NCI-H128 (cell line): ENCODE measurements around the gene DEFB123.
"Not testable (repeated sequence)": the region's sequence is repeated elsewhere in the genome, so short reads cannot be mapped to it uniquely, and the experiment has no call there.

Experiments used
- DNase-seq: peaks from one replicate; lab custom pipeline; 2025; ENCODE audit not compliant: unreplicated experiment; lab: John Stamatoyannopoulos, UW

DEFB123 gene

GRCh38 chr20:31440012-31440659, at the start of gene DEFB123:
Gene DEFB123, plus strand, starts transcription at chr20:31440632. Its CDS starts 67 bp downstream, at chr20:31440699.
- DNase-seq, result no peak

- no peak for DNase-seq
These were observed 47.6 kb upstream of the DEFB123 start for GRCh38 chr20:31392836-31393235.

GRCh38 chr20:31394900-31395299, 45.5 kb upstream of the DEFB123 start:
- no peak for DNase-seq

- DNase-seq, result no peak
These were observed 36.5 kb upstream of the DEFB123 start for GRCh38 chr20:31403886-31404285.

GRCh38 chr20:31406115-31406514, 34.3 kb upstream of the DEFB123 start, which contains the start of gene DEFB121:
Gene DEFB121, minus strand, starts transcription at chr20:31406215. Its CDS starts 63 bp downstream, at chr20:31406152.
- no peak for DNase-seq

GRCh38 chr20:31410011-31410410, 30.4 kb upstream of the DEFB123 start:
- DNase-seq, result no peak

GRCh38 chr20:31414381-31414780, 26.1 kb upstream of the DEFB123 start:
- no peak for DNase-seq

- DNase-seq, result no peak
These were observed 24.8 kb upstream of the DEFB123 start for GRCh38 chr20:31415653-31416052.

GRCh38 chr20:31418307-31418706, 22.1 kb upstream of the DEFB123 start:
- no peak for DNase-seq

- no peak for DNase-seq
These were observed 14.6 kb upstream of the DEFB123 start for GRCh38 chr20:31425797-31426196.

- DNase-seq, result not testable (repeated sequence)
These were observed 13.4 kb upstream of the DEFB123 start for GRCh38 chr20:31426891-31427551.

- DNase-seq, result not testable (repeated sequence)
These were observed 12.9 kb upstream of the DEFB123 start for GRCh38 chr20:31427576-31427975.

- DNase-seq, result no peak
These were observed 9.8 kb upstream of the DEFB123 start for GRCh38 chr20:31430568-31431115.

GRCh38 chr20:31446084-31446819, 5.8 kb downstream of the DEFB123 start:
- no peak for DNase-seq

GRCh38 chr20:31449511-31450414, 9.3 kb downstream of the DEFB123 start:
- no peak for DNase-seq

- DNase-seq, result no peak
These were observed 12.1 kb downstream of the DEFB123 start for GRCh38 chr20:31452575-31452974.

GRCh38 chr20:31454361-31454760, 13.9 kb downstream of the DEFB123 start:
- no peak for DNase-seq

- DNase-seq, result not testable (repeated sequence)
These were observed 30.5 kb downstream of the DEFB123 start for GRCh38 chr20:31470946-31471345.

GRCh38 chr20:31472395-31473330, 32.2 kb downstream of the DEFB123 start:
- DNase-seq, result no peak
